GM18511 (cell line): ENCODE data around the gene HIVEP3.

Experiments
- ATAC-seq: cut with Tn5 transposase; IDR thresholded peaks from one replicate; pipeline ENCODE4 v1.9.1; 2021; ENCODE audit warnings: mild to moderate bottlenecking, moderate library complexity; ENCODE audit not compliant: unreplicated experiment

The HIVEP3 gene

DNA sequence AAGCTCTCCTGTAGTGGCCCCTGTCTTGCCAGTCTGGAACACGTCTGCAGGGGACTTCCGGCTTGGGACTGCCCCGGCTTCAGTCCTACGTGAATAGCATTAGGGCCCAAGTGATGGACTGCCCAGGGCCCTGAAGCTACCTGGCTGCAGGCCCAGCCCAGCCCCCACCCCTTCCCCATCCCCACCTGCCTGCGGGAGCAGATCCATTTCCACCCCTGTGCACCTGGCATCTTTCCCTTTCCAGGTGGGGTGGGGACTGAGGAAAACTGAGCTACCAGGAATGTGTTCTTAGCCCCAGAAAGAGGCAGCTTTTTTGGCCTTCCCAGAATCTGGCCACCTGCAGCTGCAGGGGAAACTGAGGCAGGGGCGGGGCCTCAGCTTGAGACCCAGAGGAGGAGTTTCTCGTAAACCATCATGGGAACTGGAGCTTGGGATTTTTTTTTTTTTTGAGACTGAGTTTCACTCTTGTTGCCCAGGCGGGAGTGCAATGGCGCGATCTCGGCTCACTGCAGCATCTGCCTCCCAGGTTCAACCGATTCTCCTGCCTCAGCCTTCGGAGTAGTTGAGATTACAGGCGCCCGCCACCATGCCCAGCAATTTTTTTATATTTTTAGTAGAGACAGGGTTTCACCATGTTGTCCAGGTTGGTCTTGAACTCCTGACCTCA, 437.5 kb downstream of the HIVEP3 start:
- ATAC-seq, result no peak

DNA sequence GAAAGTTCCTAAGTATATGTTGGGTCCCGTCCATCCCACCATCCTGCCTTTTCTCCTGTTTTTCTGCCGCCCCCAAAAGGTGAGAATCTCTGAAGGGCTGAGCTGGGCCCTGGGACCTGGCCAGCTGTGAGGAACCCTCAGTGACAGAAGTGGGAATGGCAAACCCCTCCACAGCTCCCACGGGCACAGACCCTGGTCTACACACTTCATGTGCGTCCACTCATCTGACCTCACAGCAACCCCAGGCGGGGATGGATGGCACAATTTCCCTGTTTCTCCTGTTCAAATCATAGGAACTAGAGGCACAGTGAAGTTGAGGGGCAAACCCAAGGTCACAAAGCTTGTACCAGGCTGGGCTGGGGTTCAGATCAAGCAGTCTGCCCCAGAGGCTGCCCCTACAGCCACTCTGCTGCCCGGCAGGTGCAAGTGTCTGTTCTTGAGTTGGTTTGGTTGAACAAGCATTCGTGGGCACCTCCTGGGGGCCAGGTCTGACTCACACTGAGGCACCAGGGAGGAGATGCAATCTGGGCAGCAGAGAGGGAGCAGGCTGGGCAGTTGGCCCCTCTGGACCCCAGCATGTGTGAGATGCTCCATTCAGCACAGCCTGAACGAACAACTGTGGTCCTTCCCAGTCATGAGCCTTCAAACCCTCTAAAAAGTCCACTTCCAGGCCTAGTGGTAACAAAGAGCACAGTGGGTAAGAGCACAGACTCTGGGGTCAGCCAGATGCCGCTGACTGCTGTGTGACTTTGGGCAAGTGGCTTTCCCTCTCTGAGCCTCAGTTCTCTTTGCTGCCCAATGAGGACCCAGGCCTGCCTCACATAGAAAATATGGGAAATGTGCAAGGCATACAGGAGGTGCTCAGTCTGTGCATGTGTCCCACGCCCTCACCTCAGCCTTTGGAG, 438.3 kb downstream of the HIVEP3 start:
- ATAC-seq, result no peak

DNA sequence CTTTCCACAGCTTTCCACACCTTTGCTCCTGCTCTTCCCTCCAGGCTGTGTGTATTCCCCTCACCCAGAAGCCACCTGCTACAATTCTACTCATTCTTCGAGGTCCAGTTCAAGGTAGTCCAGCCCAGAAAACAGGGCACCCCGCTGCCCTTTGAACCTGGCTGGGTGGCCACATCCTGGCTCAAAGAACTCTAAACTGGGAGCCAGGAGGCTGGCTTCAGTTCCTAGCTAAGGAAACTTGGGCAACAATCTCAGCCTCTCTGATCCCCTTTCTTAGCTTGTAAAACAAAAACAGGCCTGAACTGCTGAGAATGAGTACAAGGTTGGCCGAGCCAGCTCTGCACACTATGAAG, 438.9 kb downstream of the HIVEP3 start:
- ATAC-seq, result no peak

DNA sequence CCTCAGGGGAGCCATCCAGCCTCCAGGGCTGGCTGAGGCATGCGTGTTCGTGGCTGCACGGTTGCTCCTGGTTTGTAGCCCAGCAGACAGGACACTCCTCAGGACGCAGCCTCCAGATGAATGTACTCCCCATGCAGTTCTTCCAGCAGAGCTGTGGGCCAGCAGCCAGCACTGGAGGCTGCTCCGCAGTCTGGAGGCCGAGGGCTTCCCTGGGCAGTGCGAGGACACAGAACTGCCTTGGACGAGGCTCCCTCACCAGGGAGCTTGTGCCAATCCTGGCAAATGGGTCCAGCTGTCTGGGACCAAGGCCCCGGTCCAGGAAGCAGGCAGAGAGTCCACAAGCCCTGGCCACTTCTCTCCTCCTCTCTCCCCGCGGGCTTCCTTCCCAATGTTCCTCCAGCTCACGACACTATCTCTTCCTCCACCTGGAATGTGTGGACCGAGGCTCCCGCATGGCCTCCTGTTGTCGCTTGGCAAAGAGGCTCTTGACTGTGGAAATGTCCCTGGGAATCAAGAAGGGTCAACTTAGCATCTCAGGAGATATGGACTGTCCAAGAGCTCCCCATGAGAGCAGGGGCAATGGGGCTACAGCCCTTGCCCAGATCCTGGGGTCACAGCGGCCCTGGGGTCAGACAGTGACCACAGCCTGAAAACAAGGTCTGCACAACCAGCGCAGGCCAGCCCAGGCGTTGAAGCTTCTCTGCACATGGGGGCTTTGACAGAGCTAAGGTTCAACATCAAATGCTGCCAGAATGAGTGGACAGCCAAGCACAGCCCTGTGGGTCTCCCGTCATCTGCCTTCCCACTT, 439.5 kb downstream of the HIVEP3 start:
- no peak for ATAC-seq

DNA sequence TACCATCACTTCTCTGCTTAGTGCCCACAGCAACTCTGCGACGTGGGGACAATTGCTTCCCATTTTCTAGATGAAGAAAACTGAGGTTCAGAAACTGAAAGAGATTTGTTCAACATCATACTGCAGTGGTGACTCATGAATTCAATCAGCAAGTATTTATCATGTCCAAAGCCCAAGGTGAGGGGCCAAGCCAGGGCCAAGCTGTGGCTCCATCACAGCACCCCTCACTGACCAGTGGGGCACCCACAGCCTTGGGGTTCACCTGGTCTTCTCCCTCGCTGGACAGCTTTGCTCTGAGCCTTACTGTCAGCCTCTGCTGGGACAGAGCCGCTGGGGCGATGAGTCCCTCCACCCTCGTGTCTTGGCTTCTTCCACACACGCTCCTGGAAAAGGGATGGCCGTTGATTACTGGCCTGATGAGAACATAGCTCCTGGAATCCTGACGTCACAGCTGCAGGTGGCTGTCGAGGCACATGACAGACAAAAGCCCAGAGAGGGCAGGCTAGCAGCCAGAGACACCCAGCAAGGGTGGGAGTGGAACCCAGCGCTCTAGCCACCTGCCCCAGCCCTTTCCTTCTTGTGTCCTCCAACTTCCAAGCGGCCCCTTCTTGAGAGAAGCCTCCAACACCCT, 440.5 kb downstream of the HIVEP3 start:
- no peak for ATAC-seq

DNA sequence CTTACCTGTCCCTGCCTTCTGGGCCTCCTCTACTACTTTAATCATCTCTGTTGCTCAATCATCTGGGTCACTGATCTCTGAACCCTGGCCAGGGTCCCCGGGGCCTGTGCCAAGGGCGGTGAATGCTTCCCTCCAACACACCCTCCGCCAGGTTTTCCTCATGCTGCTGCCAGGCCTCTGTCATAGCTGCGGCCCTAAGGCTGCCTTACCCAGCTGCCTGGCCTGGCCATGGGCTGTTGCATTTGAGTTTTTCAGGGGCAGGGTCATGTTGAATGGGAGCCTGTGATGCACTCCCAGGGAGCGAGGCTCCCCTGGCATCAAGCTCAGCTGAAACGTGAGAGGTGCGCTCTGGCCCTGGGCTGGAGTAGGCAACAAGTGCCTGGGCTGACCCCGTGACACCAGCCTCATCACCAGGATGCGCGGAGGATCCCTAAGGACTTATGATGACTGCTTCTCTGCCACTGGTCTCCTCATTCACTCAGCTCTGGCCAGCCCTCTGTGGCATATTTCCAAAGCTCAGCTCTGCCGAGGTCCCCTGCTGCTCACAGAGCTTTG, 441.8 kb downstream of the HIVEP3 start:
- no peak for ATAC-seq

DNA sequence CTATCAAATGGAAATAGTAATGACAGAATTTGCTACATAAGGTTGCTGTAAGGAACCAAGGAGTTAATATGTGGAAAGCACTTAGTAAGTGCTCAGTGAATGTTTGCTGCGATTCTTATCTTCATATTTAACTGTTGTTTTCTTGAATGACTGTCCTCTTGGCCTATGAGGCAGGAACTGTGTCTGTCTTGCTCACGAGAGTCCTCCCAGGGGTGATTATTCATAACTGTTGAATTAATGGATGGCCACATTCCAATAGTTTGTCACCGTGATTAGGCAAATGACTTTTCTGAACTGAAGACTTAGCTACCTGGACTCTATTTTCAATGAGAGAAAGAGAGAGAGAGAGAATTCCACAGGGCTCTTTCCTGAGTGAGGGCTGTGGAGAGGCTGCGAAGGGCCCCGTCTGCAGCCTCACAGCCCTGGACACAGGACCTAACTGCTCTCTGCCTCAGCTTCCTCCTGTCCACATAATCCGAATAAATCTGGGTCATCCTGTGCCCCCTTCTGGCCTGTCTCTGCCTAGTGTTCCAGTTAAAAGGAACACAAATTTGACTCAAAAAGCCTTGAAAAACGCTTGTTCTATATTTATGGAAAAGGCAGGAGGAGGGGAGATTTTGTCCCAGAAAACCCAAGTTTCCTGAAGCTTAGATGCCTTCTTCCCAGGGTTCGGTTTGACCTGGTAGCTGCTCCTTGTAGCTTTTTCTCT, 442.7 kb downstream of the HIVEP3 start:
- no peak for ATAC-seq

DNA sequence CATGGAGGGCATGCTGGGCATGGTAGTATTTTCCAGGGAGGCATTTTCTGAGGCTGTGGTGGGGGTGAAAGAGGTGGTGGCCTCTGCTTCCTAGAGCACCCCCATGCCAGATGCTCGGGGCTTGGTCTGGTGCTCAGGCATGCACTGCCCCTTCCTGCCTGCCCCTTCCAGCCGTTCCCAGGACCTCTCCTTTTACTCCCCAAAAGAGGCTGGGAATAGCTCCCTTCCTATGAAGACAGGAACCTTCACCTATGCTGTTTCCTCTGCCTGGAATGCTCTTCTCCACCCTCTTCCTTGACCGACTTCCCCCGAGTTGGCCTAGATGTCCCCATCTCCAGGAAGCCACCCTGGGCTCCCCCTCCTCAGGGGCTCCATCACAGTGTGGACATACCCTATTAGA, 443.4 kb downstream of the HIVEP3 start:
- no peak for ATAC-seq

DNA sequence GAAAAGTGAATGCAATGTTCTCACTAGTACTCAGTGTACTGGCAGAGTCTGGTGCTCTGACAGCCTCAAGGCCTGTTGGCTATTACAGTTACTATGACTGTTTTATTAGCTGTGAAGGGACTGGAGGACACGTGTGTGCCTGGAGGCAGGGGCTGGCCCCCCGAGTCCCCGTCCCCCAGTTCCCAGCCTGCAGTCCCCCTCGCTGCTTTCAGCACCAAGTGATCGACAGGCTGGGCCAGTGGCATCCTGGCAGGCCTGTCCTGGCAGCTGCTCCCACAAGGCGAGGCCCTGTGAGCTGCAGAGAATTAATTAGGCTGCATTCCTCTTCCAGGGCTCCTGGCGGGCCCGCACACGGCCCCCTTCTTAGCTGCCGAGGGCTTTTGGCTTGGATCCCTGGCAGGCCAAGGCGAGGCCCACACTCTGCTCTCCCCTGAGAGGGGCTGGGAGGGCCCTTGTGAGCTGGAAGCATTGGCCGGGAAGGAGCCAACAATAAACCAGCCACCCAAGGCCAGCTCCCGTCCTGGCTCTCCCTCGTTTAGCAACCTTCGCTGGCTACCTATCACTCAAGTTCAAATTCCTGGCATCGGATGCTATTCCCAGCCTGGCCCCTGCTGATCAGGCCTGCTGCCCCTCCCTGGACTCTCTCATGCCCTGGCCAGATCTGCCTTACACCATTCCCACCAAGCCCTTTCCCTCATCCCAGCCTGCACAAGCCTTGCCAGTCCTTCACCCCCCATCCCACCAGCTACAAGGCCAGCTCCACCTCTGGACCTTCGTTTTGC, 444.0 kb downstream of the HIVEP3 start:
- no peak for ATAC-seq

DNA sequence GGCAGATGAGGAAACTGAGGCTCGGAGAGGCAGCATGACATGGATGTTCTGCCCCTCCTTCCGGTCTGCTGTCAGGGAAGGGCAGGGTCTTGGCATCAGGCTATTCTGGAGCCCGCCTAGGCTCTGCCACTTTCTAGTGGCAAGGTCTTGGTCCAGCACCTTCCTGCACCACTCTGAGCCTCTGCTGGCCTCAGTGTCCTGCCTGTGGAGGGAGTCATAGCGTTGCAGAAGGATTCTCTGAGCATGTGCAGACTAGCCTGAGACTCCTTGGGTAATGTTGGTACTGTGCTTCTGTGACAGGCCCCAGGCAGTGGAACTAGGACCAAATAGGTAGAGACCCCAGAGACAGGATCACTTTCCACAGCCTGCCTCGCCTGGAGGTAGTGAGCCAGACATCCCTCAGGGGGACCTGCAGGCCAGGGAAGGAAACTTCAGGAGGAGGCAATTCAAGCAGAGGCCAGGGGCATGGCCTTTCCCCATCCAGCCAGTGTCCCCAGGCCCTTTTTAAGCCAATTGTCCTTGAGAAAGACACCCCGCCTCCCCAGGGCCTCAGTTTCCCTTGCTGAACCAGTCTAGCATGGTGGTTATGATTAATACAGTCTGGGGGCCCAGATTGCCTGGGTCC, 444.9 kb downstream of the HIVEP3 start:
- no peak for ATAC-seq

DNA sequence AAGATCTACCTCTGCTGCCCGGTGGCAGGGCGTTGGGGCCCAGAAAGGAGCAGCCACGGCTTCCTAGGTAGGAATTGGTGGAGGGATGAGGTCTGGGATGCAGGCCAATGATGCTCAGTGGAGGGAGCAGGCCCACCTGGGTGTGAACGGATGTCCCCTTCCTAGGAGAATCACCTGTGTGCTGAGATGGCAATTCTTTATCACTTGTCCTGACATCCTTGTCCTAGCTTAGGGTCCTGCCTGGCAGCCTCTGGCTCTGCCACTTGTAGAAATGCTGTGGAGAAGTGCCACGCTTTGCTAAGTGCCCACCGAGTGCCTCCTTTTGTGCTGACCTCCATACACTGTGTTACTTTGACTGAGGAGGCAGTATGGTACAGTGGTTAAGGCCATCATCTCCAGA, 447.1 kb downstream of the HIVEP3 start:
- no peak for ATAC-seq

DNA sequence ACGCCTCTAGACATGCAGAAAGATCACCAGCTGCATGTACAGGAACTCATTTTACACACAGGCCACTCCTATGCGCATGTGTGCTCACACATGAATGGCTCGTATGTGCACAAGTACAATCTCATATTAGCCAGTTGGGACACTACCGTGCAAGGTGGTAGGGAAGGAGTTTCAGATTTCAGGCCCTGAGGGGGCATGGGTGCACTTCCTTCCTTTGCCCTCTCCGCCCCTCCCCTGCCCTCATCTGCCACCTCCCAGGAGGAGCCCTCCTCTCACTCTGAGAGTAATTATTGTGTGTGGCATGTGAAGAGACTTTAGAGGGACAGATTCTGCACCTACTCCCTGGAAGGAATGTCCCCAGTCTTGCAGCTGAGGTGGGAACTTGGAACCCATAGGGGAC, 449.0 kb downstream of the HIVEP3 start:
- no peak for ATAC-seq

DNA sequence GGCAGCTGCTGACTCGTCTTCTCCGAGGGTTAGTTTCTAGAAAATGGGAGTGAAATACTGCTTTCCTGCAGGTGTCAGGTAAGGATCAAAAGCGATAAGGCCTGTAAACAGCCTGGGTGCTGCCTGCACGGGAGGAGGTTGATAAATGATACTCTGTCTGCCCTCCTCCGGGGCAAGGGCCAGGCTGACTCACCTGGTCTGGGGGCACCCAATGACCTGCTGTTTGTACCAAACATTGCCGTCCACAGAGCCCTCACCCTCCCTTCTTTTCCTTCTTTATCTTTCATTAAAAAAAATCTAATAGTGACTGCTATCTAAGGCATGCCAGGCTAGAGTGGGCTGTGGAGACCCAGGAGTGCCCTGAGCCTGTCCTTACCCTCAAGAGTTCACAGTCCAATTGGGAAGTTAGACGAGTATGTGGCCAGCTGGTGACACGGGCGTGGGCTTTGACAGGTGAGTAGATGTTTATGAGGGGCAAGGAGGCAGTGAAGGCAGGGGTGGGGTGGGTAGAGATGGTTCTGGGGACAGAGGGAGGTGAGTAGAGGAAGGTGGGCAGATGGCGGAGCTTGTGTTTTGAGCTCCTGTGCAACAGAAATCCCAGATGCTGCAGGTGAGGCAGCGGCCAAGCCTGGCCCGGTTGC, 450.5 kb downstream of the HIVEP3 start:
- no peak for ATAC-seq

DNA sequence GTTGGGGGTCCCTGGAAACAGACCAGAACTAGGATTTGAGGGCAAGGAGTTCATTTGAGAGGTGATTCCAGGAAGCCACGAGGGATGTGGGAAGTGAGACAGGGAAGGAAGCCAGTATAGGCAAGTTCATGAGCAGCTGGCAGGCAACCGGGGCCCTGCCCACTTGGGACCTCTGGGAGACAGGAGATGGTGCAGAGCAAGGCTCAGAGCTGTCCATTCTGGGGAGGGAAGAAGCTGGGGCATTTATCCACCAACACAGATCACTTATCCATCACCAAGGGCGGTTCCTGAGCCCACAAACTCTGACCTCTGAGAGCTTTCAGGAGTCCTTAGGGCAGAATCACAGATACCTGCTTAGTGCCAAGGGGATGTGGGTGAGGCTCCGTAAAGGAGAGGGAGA, 451.0 kb downstream of the HIVEP3 start:
- ATAC-seq, result no peak

DNA sequence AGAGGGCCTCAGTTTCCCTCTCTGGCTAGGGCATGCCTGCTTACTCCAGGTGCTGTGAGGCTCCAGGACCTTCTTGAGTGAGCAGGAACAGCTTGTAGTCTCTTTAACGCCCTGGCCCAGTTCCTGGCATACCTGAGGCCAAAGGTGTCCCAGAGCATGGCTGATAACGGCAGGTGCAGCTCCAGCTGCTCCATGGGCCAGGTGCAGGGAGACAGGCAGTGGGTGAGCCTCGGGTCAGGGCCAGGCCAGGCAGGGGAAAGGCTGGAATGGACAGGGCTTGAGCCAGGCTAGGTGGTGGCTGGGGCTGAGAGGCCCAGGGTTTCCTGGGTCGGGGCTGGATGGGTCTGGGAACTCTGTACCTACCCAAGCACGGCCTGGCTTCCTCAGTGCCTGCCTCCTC, 452.6 kb downstream of the HIVEP3 start:
- ATAC-seq, result no peak

DNA sequence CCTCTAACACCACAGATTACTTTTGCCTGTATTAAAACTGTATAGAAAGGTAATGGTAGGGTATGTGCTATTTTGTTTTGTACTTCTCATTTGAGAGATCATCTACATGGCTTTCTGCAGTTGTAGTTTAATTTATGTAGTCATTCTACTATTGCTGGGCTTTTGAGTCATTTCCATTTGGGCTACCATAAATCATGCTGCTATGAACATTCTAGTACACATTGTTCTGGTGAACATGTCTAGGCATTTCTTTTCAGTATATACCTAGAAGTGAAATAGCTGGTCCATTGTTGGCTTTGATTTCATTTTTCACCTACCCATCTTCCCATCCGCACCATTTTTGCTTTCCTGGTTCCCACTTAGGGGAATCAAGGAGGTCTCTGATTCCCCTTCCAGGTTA, 453.0 kb downstream of the HIVEP3 start:
- no peak for ATAC-seq

DNA sequence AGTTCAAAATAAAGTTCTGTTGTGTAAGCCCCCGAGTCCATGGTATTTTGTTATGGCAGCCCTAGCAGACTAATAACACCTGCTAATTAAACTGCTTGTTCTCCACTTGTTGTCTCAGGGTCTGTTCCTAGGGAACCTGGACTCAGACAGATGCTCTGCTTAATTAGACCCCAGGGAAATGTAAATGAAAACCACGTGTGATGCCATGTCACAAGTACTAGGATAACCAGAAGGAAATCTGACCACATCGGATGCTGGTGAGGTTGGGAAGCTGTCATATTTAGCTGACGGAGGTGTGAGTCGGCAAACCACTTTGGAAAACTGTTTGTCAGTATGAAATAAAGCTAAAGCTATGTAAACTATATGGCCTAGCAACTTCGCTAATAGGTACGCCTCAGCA, 453.8 kb downstream of the HIVEP3 start:
- no peak for ATAC-seq

DNA sequence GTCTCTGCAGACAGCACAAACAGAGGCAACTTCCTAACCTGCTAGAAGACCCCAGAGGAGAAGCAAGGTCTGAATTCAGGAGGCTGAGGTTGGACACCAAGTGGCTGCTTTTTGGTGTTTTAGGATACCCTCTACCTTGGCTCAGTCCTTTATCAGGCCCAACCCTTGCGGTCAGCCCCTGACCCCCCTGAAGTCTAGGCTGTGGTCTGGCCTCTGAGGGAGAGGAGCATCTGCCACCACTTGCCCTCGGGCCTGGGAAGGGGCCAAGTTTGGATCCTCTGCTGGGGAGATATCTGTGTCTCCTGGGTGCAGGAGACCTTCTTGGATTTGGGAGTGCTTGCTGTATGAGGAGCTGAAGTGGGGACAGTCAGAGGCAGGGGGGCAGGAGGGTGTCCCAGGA, 455.2 kb downstream of the HIVEP3 start:
- no peak for ATAC-seq

DNA sequence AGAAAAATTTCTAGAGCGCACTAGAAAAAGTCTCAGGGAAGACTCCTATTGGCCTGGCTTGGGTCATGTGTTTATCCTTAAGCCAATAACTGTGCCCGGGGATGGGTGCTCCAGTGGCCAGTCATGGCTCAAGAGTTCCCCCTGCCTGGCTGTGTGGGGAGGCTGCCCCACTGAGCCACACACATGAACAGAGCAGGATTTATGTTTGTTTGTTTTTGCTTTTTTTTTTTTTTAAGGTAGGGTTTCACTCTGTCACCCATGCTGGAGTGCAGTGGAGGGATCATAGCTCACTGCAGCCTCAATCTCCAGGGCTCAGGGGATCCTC, 456.1 kb downstream of the HIVEP3 start:
- ATAC-seq, result no peak
